Smooth muscle cell (in vitro differentiated cells): ENCODE results near the gene VSTM4. TPM values are rescaled to one million over a fixed set of nuclear protein-coding genes. Genes with fewer than 3 reads are reported as not detected.

ENCODE experiments used
- DNase-seq: peaks from one replicate; lab custom pipeline; 2025; ENCODE audit not compliant: unreplicated experiment; lab: John Stamatoyannopoulos, UW
- H2AFZ ChIP-seq: fragments of 200-600 bp; sonication (generic); 2 replicates; pipeline ENCODE4 v1.6.0; 2016; ENCODE audit warnings: antibody characterized with exemption, low read depth, mild to moderate bottlenecking
- H3F3A ChIP-seq: fragments of 200-600 bp; sonication (generic); 2 replicates; pipeline ENCODE4 v1.6.0; 2017; ENCODE audit warnings: antibody characterized with exemption, low read depth
- H3K27ac ChIP-seq: fragments of 200-600 bp; sonication (generic); 2 replicates; pipeline ENCODE4 v1.5.1; 2016; ENCODE audit warnings: low read depth, mild to moderate bottlenecking
- H3K27me3 ChIP-seq: fragments of 200-600 bp; sonication (generic); 2 replicates; pipeline ENCODE4 v1.6.1; 2016; ENCODE audit warnings: low read depth, mild to moderate bottlenecking
- H3K36me3 ChIP-seq: fragments of 200-600 bp; sonication (generic); 2 replicates; pipeline ENCODE4 v1.5.1; 2016; ENCODE audit warnings: low read depth
- H3K4me1 ChIP-seq: fragments of 200-600 bp; sonication (generic); 2 replicates; pipeline ENCODE4 v1.5.1; 2016; ENCODE audit warnings: low read depth
- H3K4me2 ChIP-seq: fragments of 200-600 bp; sonication (generic); 2 replicates; pipeline ENCODE4 v1.6.0; 2016; ENCODE audit warnings: mild to moderate bottlenecking
- H3K4me3 ChIP-seq: fragments of 200-600 bp; sonication (generic); 2 replicates; pipeline ENCODE4 v1.5.1; 2016; ENCODE audit warnings: mild to moderate bottlenecking
- H3K79me2 ChIP-seq: fragments of 200-600 bp; sonication (generic); 2 replicates; pipeline ENCODE4 v1.6.0; 2016; ENCODE audit warnings: low read depth, mild to moderate bottlenecking
- H3K9ac ChIP-seq: fragments of 200-600 bp; sonication (generic); 2 replicates; pipeline ENCODE4 v1.6.0; 2016; ENCODE audit warnings: low read depth
- H3K9me3 ChIP-seq: fragments of 200-600 bp; sonication (generic); replicated peaks from 2 replicates; pipeline ENCODE4 v1.5.1; 2016; ENCODE audit warnings: low read depth
- H4K20me1 ChIP-seq: fragments of 200-600 bp; sonication (generic); 2 replicates; pipeline ENCODE4 v1.6.0; 2016; ENCODE audit warnings: low read depth
- WGBS: methylation state at CpG from one replicate; pipeline ENCODE4 v1.1.7; 2016; ENCODE audit warnings: low lambda C conversion rate; 5-methylcytosine and 5-hydroxymethylcytosine counted together
- polyA plus RNA-seq: library from polyadenylated mRNA; unstranded; fragments of >200 nt; fragmentation: Nextera tagmentation; extraction: Ambion mirVana; gene quantifications from 2 replicates; pipeline ENCODE4 v1.2.1, GENCODE V29; 2016
- total RNA-seq: library from RNA; depleted of rRNA; stranded (reverse); fragments of >200 nt; gene quantifications from 2 replicates; pipeline ENCODE4 v1.2.3, GENCODE V29; 2014
- TF ChIP-seq, protein P1 (sequence below): fragments of 200-600 bp; sonication (generic); IDR thresholded peaks from 2 replicates; pipeline ENCODE4 v1.5.1; 2017; ENCODE audit warnings: borderline replicate concordance, mild to moderate bottlenecking, antibody characterized with exemption; ENCODE audit not compliant: insufficient read depth, poor library complexity, severe bottlenecking

Gene VSTM4
- total and polyA plus RNA-seq, 2 experiments from 2014 or later, result 5.1 to 7.7 TPM

- Histone ChIP-seq H2AFZ (no peak overlapping the region), H3K4me3 (no peak overlapping the region), H3K79me2 (no peaks in the 10 kb centered on the region), H3K9ac (no peak overlapping the region), H3F3A (no peaks in the 10 kb centered on the region), H3K27me3 (peaks cover 7% of the 10 kb centered on the region), H3K4me2 (no peak overlapping the region), H3K4me1 (no peaks in the 10 kb centered on the region), H3K27ac (no peak overlapping the region), H4K20me1 (no peaks in the 10 kb centered on the region), H3K9me3 (no peaks in the 10 kb centered on the region), H3K36me3 (no peaks in the 10 kb centered on the region)
- DNase-seq, result no peak
- 80% methylated on average over 5 of the region's 5 CpGs for WGBS
- TF ChIP-seq, protein P1, sequence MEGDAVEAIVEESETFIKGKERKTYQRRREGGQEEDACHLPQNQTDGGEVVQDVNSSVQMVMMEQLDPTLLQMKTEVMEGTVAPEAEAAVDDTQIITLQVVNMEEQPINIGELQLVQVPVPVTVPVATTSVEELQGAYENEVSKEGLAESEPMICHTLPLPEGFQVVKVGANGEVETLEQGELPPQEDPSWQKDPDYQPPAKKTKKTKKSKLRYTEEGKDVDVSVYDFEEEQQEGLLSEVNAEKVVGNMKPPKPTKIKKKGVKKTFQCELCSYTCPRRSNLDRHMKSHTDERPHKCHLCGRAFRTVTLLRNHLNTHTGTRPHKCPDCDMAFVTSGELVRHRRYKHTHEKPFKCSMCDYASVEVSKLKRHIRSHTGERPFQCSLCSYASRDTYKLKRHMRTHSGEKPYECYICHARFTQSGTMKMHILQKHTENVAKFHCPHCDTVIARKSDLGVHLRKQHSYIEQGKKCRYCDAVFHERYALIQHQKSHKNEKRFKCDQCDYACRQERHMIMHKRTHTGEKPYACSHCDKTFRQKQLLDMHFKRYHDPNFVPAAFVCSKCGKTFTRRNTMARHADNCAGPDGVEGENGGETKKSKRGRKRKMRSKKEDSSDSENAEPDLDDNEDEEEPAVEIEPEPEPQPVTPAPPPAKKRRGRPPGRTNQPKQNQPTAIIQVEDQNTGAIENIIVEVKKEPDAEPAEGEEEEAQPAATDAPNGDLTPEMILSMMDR, result no peak
Measured at GRCh38 chr10:48993627-48994026, 121.7 kb downstream of the VSTM4 start.

DNA sequence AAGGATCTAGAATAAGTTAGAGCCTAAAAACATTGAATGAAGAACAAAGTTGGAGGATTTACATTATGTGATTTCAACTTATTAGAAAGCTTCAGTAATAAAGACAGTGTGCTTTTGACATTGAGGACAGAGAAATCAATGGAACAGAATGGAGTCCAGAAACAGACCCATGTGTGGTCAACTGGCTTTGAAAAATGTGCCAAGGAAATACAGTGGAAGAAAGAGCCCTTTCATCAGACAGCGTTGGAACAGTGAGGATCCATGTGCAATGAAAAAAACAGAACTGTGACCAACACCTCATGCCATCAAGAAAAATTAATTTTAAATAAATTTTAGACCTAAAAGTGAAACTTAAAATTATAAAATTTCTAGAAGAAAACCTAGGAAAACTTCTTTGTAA, 125.1 kb downstream of the VSTM4 start:
- Histone ChIP-seq H3K79me2 (no peaks in the 10 kb centered on the region), H3K4me1 (no peaks in the 10 kb centered on the region), H3K9ac (no peak overlapping the region), H3K9me3 (no peaks in the 10 kb centered on the region), H3K36me3 (no peaks in the 10 kb centered on the region), H3K27me3 (no peaks in the 10 kb centered on the region), H2AFZ (no peak overlapping the region), H3K27ac (no peak overlapping the region), H4K20me1 (no peaks in the 10 kb centered on the region), H3K4me2 (no peak overlapping the region), H3K4me3 (no peak overlapping the region), H3F3A (no peaks in the 10 kb centered on the region)
- 88% methylated on average over 1 of the region's 1 CpG for WGBS
- TF ChIP-seq, protein P1, result no peak
- no peak for DNase-seq

- no peaks in the 10 kb centered on the region for H3K4me1 ChIP-seq
- no peak overlapping the region for H3K9ac ChIP-seq
- H3K27me3 ChIP-seq, result no peaks in the 10 kb centered on the region
- H3K9me3 ChIP-seq, result no peaks in the 10 kb centered on the region
- no peak overlapping the region for H3K27ac ChIP-seq
- DNase-seq, result no peak
- no peaks in the 10 kb centered on the region for H4K20me1 ChIP-seq
- no peaks in the 10 kb centered on the region for H3F3A ChIP-seq
- H3K4me3 ChIP-seq, result no peak overlapping the region
- TF ChIP-seq, protein P1, result no peak
- WGBS, result 87% methylated on average over 7 of the region's 7 CpGs
- H3K79me2 ChIP-seq, result no peaks in the 10 kb centered on the region
- no peak overlapping the region for H3K4me2 ChIP-seq
- H2AFZ ChIP-seq, result no peak overlapping the region
- H3K36me3 ChIP-seq, result no peaks in the 10 kb centered on the region
Measured at GRCh38 chr10:48985621-48986158, 129.6 kb downstream of the VSTM4 start.

GRCh38 chr10:48983648-48984351, 131.5 kb downstream of the VSTM4 start:
- Histone ChIP-seq H3K9me3 (no peaks in the 10 kb centered on the region), H3F3A (no peaks in the 10 kb centered on the region), H3K36me3 (no peaks in the 10 kb centered on the region), H3K27me3 (peaks cover 5% of the 10 kb centered on the region), H2AFZ (no peak overlapping the region), H3K4me1 (no peaks in the 10 kb centered on the region), H3K79me2 (no peaks in the 10 kb centered on the region), H4K20me1 (no peaks in the 10 kb centered on the region), H3K4me2 (no peak overlapping the region), H3K27ac (no peak overlapping the region), H3K9ac (no peak overlapping the region), H3K4me3 (no peak overlapping the region)
- no peak for DNase-seq
- TF ChIP-seq, protein P1, result no peak
- WGBS, result 83% methylated on average over 5 of the region's 5 CpGs
